ENCODE results near the gene DDX28.
"Not testable (repeated sequence)": the region's sequence is repeated elsewhere in the genome, so short reads cannot be mapped to it uniquely, and the experiment has no call there.

DDX28 gene

DNA sequence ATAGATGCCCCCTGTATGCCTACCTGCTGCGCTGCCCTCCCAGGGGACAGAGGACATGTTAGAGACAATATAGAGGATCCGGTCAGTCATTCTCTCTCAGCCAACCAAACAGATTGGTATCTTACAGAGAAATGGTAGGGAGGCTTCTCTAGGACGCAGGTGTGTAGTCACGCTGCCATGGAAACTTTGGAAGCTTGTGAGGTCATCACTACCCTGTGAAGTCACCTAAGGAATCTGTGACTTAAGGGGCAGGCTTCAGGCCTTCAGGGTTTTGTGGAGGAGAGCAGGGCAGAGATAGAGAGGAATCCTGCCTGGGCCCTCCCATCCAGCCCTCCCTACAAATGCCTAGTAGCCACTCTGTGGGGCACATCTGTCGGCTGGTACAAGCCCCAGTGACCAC is 7.4 kb downstream of the DDX28 start, which contains the start of gene DPEP2NB:
Gene DPEP2NB (minus strand): TSS at position 231 of the 400 bp plus-strand sequence. CDS start 141 bp downstream, at position 90.
- no peaks in the 10 kb centered on the region for H3K79me2 ChIP-seq (ENCODE audit: insufficient read depth, low read length)
- no peak within 1 kb of the TSS for H3K9ac ChIP-seq (ENCODE audit: low read depth, low read length, poor library complexity, severe bottlenecking)
- no peak within 1 kb of the TSS for H3K4me2 ChIP-seq (ENCODE audit: low read depth, low read length, poor library complexity, severe bottlenecking)
- no peaks in the 10 kb centered on the region for H3F3A ChIP-seq (ENCODE audit: low read depth)
- H3K27me3 ChIP-seq (ENCODE audit: insufficient read depth, low read length, poor library complexity, severe bottlenecking) = no peaks in the 10 kb centered on the region
- H3K4me1 ChIP-seq (ENCODE audit: insufficient read depth, low read length, poor library complexity, severe bottlenecking) = peaks cover 4% of the 10 kb centered on the region
- H3K9me3 ChIP-seq (ENCODE audit: insufficient read depth, low read depth, low read length) = no peaks in the 10 kb centered on the region
- no peaks in the 10 kb centered on the region for H3K9me2 ChIP-seq (replicated peaks; ENCODE audit: low read depth, low read length)
- H3K4me3 ChIP-seq (ENCODE audit: low read length, poor library complexity, severe bottlenecking) = no peak within 1 kb of the TSS
- no peak within 1 kb of the TSS for H2AFZ ChIP-seq (ENCODE audit: low read length)
- no peaks in the 10 kb centered on the region for H3K36me3 ChIP-seq (ENCODE audit: insufficient read depth, low read length)
- H4K20me1 ChIP-seq (ENCODE audit: insufficient read depth, low read length, poor library complexity, severe bottlenecking) = no peaks in the 10 kb centered on the region
- TF ChIP-seq EZH2phosphoT487 (IDR thresholded peaks at IDR 0.05; ENCODE audit: borderline replicate concordance) (no peak), CTCF (conservative IDR thresholded peaks at IDR 0.05; ENCODE audit: low read length) (no peak)

DNA sequence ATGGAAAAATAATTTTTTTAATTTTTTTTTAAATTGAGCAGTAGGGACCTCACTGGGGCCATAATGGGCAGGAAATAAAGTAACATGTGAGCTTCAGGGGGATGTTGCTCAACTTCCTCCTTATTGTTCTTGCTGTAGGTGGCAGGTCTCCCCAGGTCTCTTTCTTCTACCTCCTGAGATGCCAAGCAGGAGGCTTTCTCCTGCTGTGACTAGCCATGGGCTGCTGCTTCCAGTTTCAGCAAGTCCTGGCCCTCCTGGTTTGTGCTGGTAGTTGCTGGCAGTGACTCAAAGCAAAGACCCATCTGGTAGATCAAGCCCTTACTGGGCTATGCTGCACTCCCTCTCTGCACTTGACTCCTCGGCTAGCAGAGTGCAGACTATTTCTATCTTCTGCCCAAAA is 9.6 kb downstream of the DDX28 start:
- Histone ChIP-seq H3K9me3 (ENCODE audit: insufficient read depth, low read depth, low read length) (no peaks in the 10 kb centered on the region), H3F3A (ENCODE audit: low read depth) (no peaks in the 10 kb centered on the region), H3K9ac (ENCODE audit: low read depth, low read length, poor library complexity, severe bottlenecking) (no peak overlapping the region), H3K36me3 (ENCODE audit: insufficient read depth, low read length) (no peaks in the 10 kb centered on the region), H3K4me2 (ENCODE audit: low read depth, low read length, poor library complexity, severe bottlenecking) (no peak overlapping the region), H2AFZ (ENCODE audit: low read length) (peak overlapping the region; percentile 82), H3K4me1 (ENCODE audit: insufficient read depth, low read length, poor library complexity, severe bottlenecking) (peaks cover 4% of the 10 kb centered on the region), H3K9me2 (replicated peaks; ENCODE audit: low read depth, low read length) (no peaks in the 10 kb centered on the region), H3K79me2 (ENCODE audit: insufficient read depth, low read length) (no peaks in the 10 kb centered on the region), H3K27me3 (ENCODE audit: insufficient read depth, low read length, poor library complexity, severe bottlenecking) (no peaks in the 10 kb centered on the region), H3K4me3 (ENCODE audit: low read length, poor library complexity, severe bottlenecking) (no peak overlapping the region), H4K20me1 (ENCODE audit: insufficient read depth, low read length, poor library complexity, severe bottlenecking) (no peaks in the 10 kb centered on the region)
- no peak for TF ChIP-seq CTCF (conservative IDR thresholded peaks at IDR 0.05; ENCODE audit: low read length)

DNA sequence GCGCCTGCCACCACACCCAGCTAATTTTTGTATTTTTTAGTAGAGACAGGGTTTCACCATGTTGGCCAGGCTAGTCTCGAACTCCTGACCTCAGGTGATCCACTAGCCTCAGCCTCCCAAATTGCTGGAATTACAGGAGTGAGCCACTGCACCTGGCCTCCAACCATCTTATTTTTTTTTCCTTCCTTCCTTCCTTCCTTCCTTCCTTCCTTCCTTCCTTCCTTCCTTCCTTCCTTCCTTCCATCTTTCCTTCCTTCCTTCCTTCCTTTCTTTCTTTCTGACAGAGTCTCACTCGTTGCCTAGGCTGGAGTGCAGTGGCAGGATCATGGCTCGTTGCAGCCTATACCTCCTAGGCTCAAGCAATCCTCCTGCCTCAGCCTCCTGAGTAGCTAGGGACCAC is 13.2 kb downstream of the DDX28 start:
- H3K4me3 ChIP-seq (ENCODE audit: low read length, poor library complexity, severe bottlenecking); H3K36me3 ChIP-seq (ENCODE audit: insufficient read depth, low read length); H3K9me2 ChIP-seq (replicated peaks; ENCODE audit: low read depth, low read length); H3K79me2 ChIP-seq (ENCODE audit: insufficient read depth, low read length); H3K27me3 ChIP-seq (ENCODE audit: insufficient read depth, low read length, poor library complexity, severe bottlenecking); H4K20me1 ChIP-seq (ENCODE audit: insufficient read depth, low read length, poor library complexity, severe bottlenecking); H2AFZ ChIP-seq (ENCODE audit: low read length); H3K4me1 ChIP-seq (ENCODE audit: insufficient read depth, low read length, poor library complexity, severe bottlenecking); H3K9me3 ChIP-seq (ENCODE audit: insufficient read depth, low read depth, low read length); H3F3A ChIP-seq (ENCODE audit: low read depth); H3K9ac ChIP-seq (ENCODE audit: low read depth, low read length, poor library complexity, severe bottlenecking); H3K4me2 ChIP-seq (ENCODE audit: low read depth, low read length, poor library complexity, severe bottlenecking): not testable (repeated sequence)

- Histone ChIP-seq H3K9me2 (replicated peaks; ENCODE audit: low read depth, low read length) (no peaks in the 10 kb centered on the region), H3K9ac (ENCODE audit: low read depth, low read length, poor library complexity, severe bottlenecking) (no peak overlapping the region), H3F3A (ENCODE audit: low read depth) (no peaks in the 10 kb centered on the region), H3K27me3 (ENCODE audit: insufficient read depth, low read length, poor library complexity, severe bottlenecking) (no peaks in the 10 kb centered on the region), H3K4me2 (ENCODE audit: low read depth, low read length, poor library complexity, severe bottlenecking) (no peak overlapping the region), H3K36me3 (ENCODE audit: insufficient read depth, low read length) (no peaks in the 10 kb centered on the region), H3K4me1 (ENCODE audit: insufficient read depth, low read length, poor library complexity, severe bottlenecking) (peaks cover 4% of the 10 kb centered on the region), H3K79me2 (ENCODE audit: insufficient read depth, low read length) (no peaks in the 10 kb centered on the region), H3K9me3 (ENCODE audit: insufficient read depth, low read depth, low read length) (no peaks in the 10 kb centered on the region), H3K4me3 (ENCODE audit: low read length, poor library complexity, severe bottlenecking) (no peak overlapping the region), H4K20me1 (ENCODE audit: insufficient read depth, low read length, poor library complexity, severe bottlenecking) (no peaks in the 10 kb centered on the region), H2AFZ (ENCODE audit: low read length) (no peak overlapping the region)
- TF ChIP-seq EZH2phosphoT487 (IDR thresholded peaks at IDR 0.05; ENCODE audit: borderline replicate concordance) (no peak), CTCF (conservative IDR thresholded peaks at IDR 0.05; ENCODE audit: low read length) (no peak)
These were observed 13.8 kb downstream of the DDX28 start for GRCh38 chr16:68009157-68009735.

Data from Loucy (cell line).